Measurements from ENCODE around the gene CDH23. TPM values are rescaled to one million over a fixed set of nuclear protein-coding genes. Genes with fewer than 3 reads are reported as not detected.

CDH23 gene
- total RNA-seq, 1 experiment from 2014 or later, result 7.8 TPM

DNA sequence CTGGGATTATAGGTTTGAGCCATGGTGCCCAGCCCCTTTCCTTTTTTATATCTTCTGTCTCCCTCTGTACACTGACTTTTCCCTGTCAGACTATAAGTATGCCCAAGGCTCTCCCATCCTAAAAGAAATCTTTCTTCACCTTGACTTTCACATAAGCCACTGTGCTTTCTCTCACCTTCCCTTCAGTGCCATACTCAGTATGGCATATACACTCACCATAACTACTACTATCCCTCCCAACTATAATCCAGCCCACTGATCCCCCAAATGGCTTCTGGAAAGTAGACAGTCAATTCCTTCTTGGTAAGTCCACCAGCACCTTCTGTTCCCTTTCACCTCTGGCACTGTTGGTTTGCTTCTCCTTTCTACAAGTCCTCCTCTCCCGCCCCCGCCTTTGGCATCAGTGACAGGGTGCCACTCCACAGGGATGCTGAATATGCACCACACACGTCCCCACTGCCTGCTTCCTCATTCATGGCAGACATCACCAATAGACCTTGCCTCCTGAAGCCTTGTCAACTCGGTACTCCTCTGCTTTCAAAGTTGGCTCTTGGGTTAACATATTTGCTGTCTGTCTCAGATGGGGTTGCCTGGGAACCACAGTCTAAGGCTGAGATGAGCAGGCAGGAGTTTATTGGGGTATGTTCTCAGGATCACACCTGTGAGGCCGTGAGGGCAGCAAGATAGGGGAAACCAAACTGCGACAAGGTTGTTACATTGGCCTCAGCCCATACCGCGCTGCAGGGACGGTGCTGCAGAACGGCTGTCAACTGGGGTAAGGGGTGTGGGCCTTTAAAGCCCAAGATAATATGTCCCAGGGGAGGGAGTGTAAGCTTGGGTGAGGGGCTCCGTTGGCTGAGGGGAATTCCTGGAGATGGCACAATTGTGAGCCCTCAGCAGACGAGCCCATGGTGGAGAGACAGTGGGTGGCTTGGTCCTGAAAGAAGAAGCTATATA, 461.5 kb downstream of the CDH23 start:
- Histone ChIP-seq H3K4me3 (no peak overlapping the region), H2AFZ (no peak overlapping the region), H4K20me1 (ENCODE audit: insufficient read depth) (no peaks in the 10 kb centered on the region), H3K27me3 (ENCODE audit: insufficient read depth, low read depth) (no peaks in the 10 kb centered on the region), H3F3A (ENCODE audit: insufficient read depth, low read depth) (peaks cover 38% of the 10 kb centered on the region), H3K36me3 (ENCODE audit: low read depth) (no peaks in the 10 kb centered on the region), H3K9me2 (ENCODE audit: insufficient read depth) (no peaks in the 10 kb centered on the region), H3K4me1 (replicated peaks; ENCODE audit: insufficient read depth) (peaks cover 41% of the 10 kb centered on the region), H3K9me3 (ENCODE audit: insufficient read depth, low read depth) (no peaks in the 10 kb centered on the region), H3K79me2 (ENCODE audit: low read depth) (no peaks in the 10 kb centered on the region), H3K4me2 (no peak overlapping the region), H3K27ac (no peak overlapping the region)
- no peak for DNase-seq
- no TSS peak for BruUV-seq (replicated peaks)
- CTCF ChIA-PET, result no interaction called here
- TF ChIP-seq, protein P1, sequence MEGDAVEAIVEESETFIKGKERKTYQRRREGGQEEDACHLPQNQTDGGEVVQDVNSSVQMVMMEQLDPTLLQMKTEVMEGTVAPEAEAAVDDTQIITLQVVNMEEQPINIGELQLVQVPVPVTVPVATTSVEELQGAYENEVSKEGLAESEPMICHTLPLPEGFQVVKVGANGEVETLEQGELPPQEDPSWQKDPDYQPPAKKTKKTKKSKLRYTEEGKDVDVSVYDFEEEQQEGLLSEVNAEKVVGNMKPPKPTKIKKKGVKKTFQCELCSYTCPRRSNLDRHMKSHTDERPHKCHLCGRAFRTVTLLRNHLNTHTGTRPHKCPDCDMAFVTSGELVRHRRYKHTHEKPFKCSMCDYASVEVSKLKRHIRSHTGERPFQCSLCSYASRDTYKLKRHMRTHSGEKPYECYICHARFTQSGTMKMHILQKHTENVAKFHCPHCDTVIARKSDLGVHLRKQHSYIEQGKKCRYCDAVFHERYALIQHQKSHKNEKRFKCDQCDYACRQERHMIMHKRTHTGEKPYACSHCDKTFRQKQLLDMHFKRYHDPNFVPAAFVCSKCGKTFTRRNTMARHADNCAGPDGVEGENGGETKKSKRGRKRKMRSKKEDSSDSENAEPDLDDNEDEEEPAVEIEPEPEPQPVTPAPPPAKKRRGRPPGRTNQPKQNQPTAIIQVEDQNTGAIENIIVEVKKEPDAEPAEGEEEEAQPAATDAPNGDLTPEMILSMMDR (conservative IDR thresholded peaks at IDR 0.05), result no peak
- no peak for TF ChIP-seq EZH2 (IDR thresholded peaks at IDR 0.05; ENCODE audit: low read depth)
- POLR2A ChIA-PET (ENCODE audit: unreplicated experiment), result no interaction called here
- intact Hi-C loops (cut with micrococcal nuclease; ENCODE audit: unreplicated experiment), result no loop called here

DNA sequence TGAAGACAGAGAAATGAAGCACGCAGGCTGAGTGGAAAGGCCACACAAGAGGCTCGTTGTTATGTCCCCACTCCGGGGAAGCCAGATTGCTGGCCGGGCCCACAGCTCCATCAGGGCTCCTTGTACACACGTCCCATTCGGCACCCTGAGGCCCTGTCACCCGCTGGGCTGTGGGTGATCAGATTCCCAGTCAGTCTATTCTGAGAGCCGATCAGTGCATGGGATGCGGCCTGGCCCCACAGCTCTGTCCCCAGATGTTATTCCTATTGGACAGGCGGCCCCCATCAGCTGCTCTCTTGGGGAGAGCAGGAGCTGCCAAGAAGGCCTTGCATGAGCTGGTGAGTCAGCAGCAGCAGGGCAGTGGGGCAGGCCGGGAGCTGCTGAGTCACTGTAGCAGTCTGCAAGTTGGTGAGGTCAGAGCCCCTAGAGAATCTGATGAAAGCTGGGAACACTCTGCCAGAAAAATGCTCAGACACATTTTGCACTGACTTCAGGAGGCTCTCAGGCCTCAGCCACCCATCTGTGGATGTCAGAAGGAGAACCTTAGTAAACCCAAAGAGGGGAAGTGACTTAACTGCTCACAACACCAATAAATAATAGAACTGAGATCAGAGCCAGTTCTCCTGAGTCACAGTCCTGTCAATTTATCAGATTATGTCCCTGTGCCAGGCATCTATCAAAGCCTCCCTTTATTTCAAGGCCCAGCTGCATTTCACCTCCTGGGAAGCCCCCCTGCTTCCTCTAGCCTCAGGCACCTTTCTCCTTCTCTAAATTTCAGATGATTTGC, 463.7 kb downstream of the CDH23 start:
- CTCF ChIA-PET, result interaction anchor here (0.6 to 1.2 kb wide), 2 partner anchors 22 to 84 kb away, joined by 3 read pairs; no protein-coding TSS in a partner anchor
- POLR2A ChIA-PET (ENCODE audit: unreplicated experiment), result interaction anchor here (0.5 to 1.6 kb wide), 6 partner anchors 9 to 666 kb away, joined by 4 to 11 read pairs (median 7); partner anchors contain the start of gene PSAP
- peak; percentile 92 to 96 for DNase-seq
- no peaks in the 10 kb centered on the region for H3K9me2 ChIP-seq (ENCODE audit: insufficient read depth)
- H3K79me2 ChIP-seq (ENCODE audit: low read depth), result no peaks in the 10 kb centered on the region
- intact Hi-C loops (cut with micrococcal nuclease; ENCODE audit: unreplicated experiment), result loop anchor here (1.0 to 2.0 kb wide), 4 partner anchors 8 to 94 kb away; partner anchors contain the start of gene PSAP
- no peaks in the 10 kb centered on the region for H4K20me1 ChIP-seq (ENCODE audit: insufficient read depth)
- peak overlapping the region; percentile 99 for H3K27ac ChIP-seq
- H3F3A ChIP-seq (ENCODE audit: insufficient read depth, low read depth), result peaks cover 54% of the 10 kb centered on the region
- H3K4me2 ChIP-seq, result peak overlapping the region; percentile 53
- H2AFZ ChIP-seq, result no peak overlapping the region
- H3K4me1 ChIP-seq (replicated peaks; ENCODE audit: insufficient read depth), result peaks cover 60% of the 10 kb centered on the region
- no peaks in the 10 kb centered on the region for H3K27me3 ChIP-seq (ENCODE audit: insufficient read depth, low read depth)
- no peaks in the 10 kb centered on the region for H3K36me3 ChIP-seq (ENCODE audit: low read depth)
- H3K9me3 ChIP-seq (ENCODE audit: insufficient read depth, low read depth), result no peaks in the 10 kb centered on the region
- TF ChIP-seq EZH2 (IDR thresholded peaks at IDR 0.05; ENCODE audit: low read depth), result no peak
- TF ChIP-seq, protein P1 (conservative IDR thresholded peaks at IDR 0.05), result no peak
- TSS peak; percentile 99 for BruUV-seq (replicated peaks)
- no peak overlapping the region for H3K4me3 ChIP-seq

GRCh38 chr10:71863203-71863602, 466.5 kb downstream of the CDH23 start:
- Histone ChIP-seq H3K4me3 (no peak overlapping the region), H3K9me2 (ENCODE audit: insufficient read depth) (no peaks in the 10 kb centered on the region), H2AFZ (no peak overlapping the region), H3K27me3 (ENCODE audit: insufficient read depth, low read depth) (no peaks in the 10 kb centered on the region), H3K27ac (no peak overlapping the region), H3K4me1 (replicated peaks; ENCODE audit: insufficient read depth) (peaks cover 85% of the 10 kb centered on the region), H3F3A (ENCODE audit: insufficient read depth, low read depth) (peaks cover 61% of the 10 kb centered on the region), H3K9me3 (ENCODE audit: insufficient read depth, low read depth) (no peaks in the 10 kb centered on the region), H3K36me3 (ENCODE audit: low read depth) (no peaks in the 10 kb centered on the region), H3K4me2 (no peak overlapping the region), H4K20me1 (ENCODE audit: insufficient read depth) (no peaks in the 10 kb centered on the region), H3K79me2 (ENCODE audit: low read depth) (no peaks in the 10 kb centered on the region)
- ChIA-PET CTCF (no interaction called here), POLR2A (ENCODE audit: unreplicated experiment) (interaction anchor here (0.6 kb wide), 1 partner anchor 921 kb away, joined by 3 read pairs; no protein-coding TSS in a partner anchor)
- peak in 1 of 2 experiments; percentile 35 for DNase-seq
- TF ChIP-seq EZH2 (IDR thresholded peaks at IDR 0.05; ENCODE audit: low read depth), result no peak
- TF ChIP-seq, protein P1 (conservative IDR thresholded peaks at IDR 0.05), result no peak
- intact Hi-C loops (cut with micrococcal nuclease; ENCODE audit: unreplicated experiment), result no loop called here
- no TSS peak for BruUV-seq (replicated peaks)
